ENCODE measurements around the gene FTO.

DNA sequence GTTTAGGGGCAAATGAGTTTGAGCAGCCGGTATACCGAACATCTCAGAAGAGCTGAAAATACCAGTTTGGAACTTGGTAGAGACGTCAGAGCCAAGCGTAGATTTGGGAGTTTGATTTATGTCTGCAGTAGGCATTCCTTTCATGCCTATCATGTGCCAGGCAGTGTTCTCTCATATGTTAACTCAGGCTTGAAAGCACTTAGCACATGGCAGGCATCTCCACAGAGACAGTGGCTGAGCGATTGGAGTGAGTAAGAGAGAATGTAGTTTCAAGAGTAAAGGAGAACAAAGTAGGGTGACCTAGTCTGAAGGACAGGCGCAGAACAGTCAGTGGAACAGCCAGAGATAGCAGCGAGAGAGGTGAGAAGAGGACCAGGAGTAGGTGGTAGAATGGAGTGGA is 207.0 kb downstream of the FTO start:
- TF ChIP-seq, protein P1, sequence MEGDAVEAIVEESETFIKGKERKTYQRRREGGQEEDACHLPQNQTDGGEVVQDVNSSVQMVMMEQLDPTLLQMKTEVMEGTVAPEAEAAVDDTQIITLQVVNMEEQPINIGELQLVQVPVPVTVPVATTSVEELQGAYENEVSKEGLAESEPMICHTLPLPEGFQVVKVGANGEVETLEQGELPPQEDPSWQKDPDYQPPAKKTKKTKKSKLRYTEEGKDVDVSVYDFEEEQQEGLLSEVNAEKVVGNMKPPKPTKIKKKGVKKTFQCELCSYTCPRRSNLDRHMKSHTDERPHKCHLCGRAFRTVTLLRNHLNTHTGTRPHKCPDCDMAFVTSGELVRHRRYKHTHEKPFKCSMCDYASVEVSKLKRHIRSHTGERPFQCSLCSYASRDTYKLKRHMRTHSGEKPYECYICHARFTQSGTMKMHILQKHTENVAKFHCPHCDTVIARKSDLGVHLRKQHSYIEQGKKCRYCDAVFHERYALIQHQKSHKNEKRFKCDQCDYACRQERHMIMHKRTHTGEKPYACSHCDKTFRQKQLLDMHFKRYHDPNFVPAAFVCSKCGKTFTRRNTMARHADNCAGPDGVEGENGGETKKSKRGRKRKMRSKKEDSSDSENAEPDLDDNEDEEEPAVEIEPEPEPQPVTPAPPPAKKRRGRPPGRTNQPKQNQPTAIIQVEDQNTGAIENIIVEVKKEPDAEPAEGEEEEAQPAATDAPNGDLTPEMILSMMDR (IDR thresholded peaks at IDR 0.05), result no peak
- no peak for TF ChIP-seq POLR2A (IDR thresholded peaks at IDR 0.05)

Data from adrenal gland (tissue), 5 donors.